ENCODE data around the gene SF1. TPM values are rescaled to one million over a fixed set of nuclear protein-coding genes. Genes with fewer than 3 reads are reported as not detected.

SF1 gene
- polyA plus RNA-seq, 1 experiment: 56.8 TPM

- CTCF ChIA-PET: interaction anchor here (0.9 to 3.4 kb wide), 4 partner anchors 8 to 53 kb away, joined by 3 to 14 read pairs (median 3); no protein-coding TSS in a partner anchor
- TF ChIP-seq CTCF (IDR thresholded peaks at IDR 0.05; ENCODE audit: low read depth, low read length): no peak
- POLR2A ChIA-PET: no interaction called here
- Histone ChIP-seq H3K4me3 (ENCODE audit: low read depth, low read length) (no peak overlapping the region), H3K9me3 (ENCODE audit: control insufficient read depth, insufficient read depth, low read length) (peaks cover 4% of the 10 kb centered on the region; the same call in 1 of the 2 replicates), H3K27me3 (ENCODE audit: control insufficient read depth, insufficient read depth, low read length) (peaks cover 69% of the 10 kb centered on the region), H3K27ac (ENCODE audit: low read depth, low read length) (no peak overlapping the region)
- no peak for DNase-seq (ENCODE audit: low read depth, low spot score)
Measured at GRCh38 chr11:64741375-64742086, 36.8 kb downstream of the SF1 start.

GRCh38 chr11:64739871-64740270 is 38.5 kb downstream of the SF1 start:
- TF ChIP-seq CTCF (IDR thresholded peaks at IDR 0.05; ENCODE audit: low read depth, low read length): no peak
- POLR2A ChIA-PET: no interaction called here
- peaks cover 4% of the 10 kb centered on the region; the same call in 1 of the 2 replicates for H3K9me3 ChIP-seq (ENCODE audit: control insufficient read depth, insufficient read depth, low read length)
- peaks cover 68% of the 10 kb centered on the region for H3K27me3 ChIP-seq (ENCODE audit: control insufficient read depth, insufficient read depth, low read length)
- H3K27ac ChIP-seq (ENCODE audit: low read depth, low read length): no peak overlapping the region
- H3K4me3 ChIP-seq (ENCODE audit: low read depth, low read length): no peak overlapping the region
- CTCF ChIA-PET: interaction anchor here (2.1 kb wide), 1 partner anchor 52 kb away, joined by 5 read pairs; no protein-coding TSS in a partner anchor
- DNase-seq (ENCODE audit: low read depth, low spot score): no peak

- H3K4me3 ChIP-seq (ENCODE audit: low read depth, low read length): no peak overlapping the region
- no peak for TF ChIP-seq CTCF (IDR thresholded peaks at IDR 0.05; ENCODE audit: low read depth, low read length)
- ChIA-PET POLR2A (no interaction called here), CTCF (no interaction called here)
- H3K27ac ChIP-seq (ENCODE audit: low read depth, low read length): no peak overlapping the region
- DNase-seq (ENCODE audit: low read depth, low spot score): no peak
- H3K27me3 ChIP-seq (ENCODE audit: control insufficient read depth, insufficient read depth, low read length): peaks cover 46% of the 10 kb centered on the region
- H3K9me3 ChIP-seq (ENCODE audit: control insufficient read depth, insufficient read depth, low read length): no peaks in the 10 kb centered on the region
Measured at GRCh38 chr11:64736654-64737053, 41.7 kb downstream of the SF1 start.

GRCh38 chr11:64735725-64736259 is 42.5 kb downstream of the SF1 start:
- no peaks in the 10 kb centered on the region for H3K9me3 ChIP-seq (ENCODE audit: control insufficient read depth, insufficient read depth, low read length)
- ChIA-PET CTCF (interaction anchor here (0.5 kb wide), 1 partner anchor 510 kb away, joined by 3 read pairs; no protein-coding TSS in a partner anchor), POLR2A (no interaction called here)
- H3K4me3 ChIP-seq (ENCODE audit: low read depth, low read length): no peak overlapping the region
- peaks cover 39% of the 10 kb centered on the region for H3K27me3 ChIP-seq (ENCODE audit: control insufficient read depth, insufficient read depth, low read length)
- no peak for TF ChIP-seq CTCF (IDR thresholded peaks at IDR 0.05; ENCODE audit: low read depth, low read length)
- H3K27ac ChIP-seq (ENCODE audit: low read depth, low read length): no peak overlapping the region
- no peak for DNase-seq (ENCODE audit: low read depth, low spot score)
